GM12878 (cell line): ENCODE results near the gene ARHGEF33. TPM values are rescaled to one million over a fixed set of nuclear protein-coding genes. Genes with fewer than 3 reads are reported as not detected.

Source experiments
- ATAC-seq: fragments of 200-7000 bp; cut with Tn5 transposase; 3 replicates; pipeline ENCODE4 v1.9.1; 2020; ENCODE audit warnings: mild to moderate bottlenecking, moderate library complexity
- BruUV-seq: library from RNA; stranded (reverse); fragments of 400-500 nt; replicated peaks from 2 replicates; lab custom pipeline; 2021; lab: Mats Ljungman, UMichigan
- CTCF ChIA-PET: fragments of 300-600 bp; sonication (Branson Sonifier 250); formaldehyde crosslinking; extraction: SDS; loops from one replicate; lab custom pipeline; 2021; ENCODE audit warnings: inconsistent platforms; lab: Yijun Ruan, JAX
- POLR2A ChIA-PET: fragments of 350-600 bp; formaldehyde crosslinking; extraction: SDS; loops from one replicate; lab custom pipeline; 2021; ENCODE audit warnings: inconsistent platforms; lab: Charles Lee
- RAD21 ChIA-PET: fragments of 300-600 bp; sonication (Branson Sonifier 250); formaldehyde crosslinking; loops from one replicate; lab custom pipeline; 2023; ENCODE audit warnings: antibody characterized with exemption; ENCODE audit not compliant: unreplicated experiment; lab: Charles Lee
- SMC1A ChIA-PET: fragments of 300-600 bp; sonication (Branson Sonifier 250); formaldehyde crosslinking; loops from one replicate; lab custom pipeline; 2023; ENCODE audit not compliant: unreplicated experiment, uncharacterized antibody; lab: Charles Lee
- DNase-seq: peaks from one replicate; pipeline ENCODE4 v3.0.0-alpha.2; 2011; ENCODE audit warnings: low read depth, low spot score
- FAIRE-seq: peaks from 3 replicates; lab custom pipeline; 2011; peaks lifted over from hg19 to GRCh38; lab: Jason Lieb, UNC
- H2AFZ ChIP-seq: 2 replicates; pipeline ENCODE4 v1.6.0; 2011; ENCODE audit warnings: low read depth, low read length, control low read depth; ENCODE audit not compliant: control insufficient read depth
- H3K27ac ChIP-seq: 2 replicates; pipeline ENCODE4 v1.5.1; 2011; ENCODE audit warnings: control low read depth; ENCODE audit not compliant: control insufficient read depth, insufficient read depth
- H3K27me3 ChIP-seq, 2 experiments: replicated peaks in 1 of 2; 2 replicates each; pipeline versions ENCODE4 v1.6.0 to v1.6.1; 2011; ENCODE audit warnings: low read length in 1 of 2; ENCODE audit not compliant: control insufficient read depth in 2 of 2, insufficient read depth in 2 of 2
- H3K36me3 ChIP-seq, 2 experiments: 2 replicates each; pipeline ENCODE4 v1.5.1; 2011; ENCODE audit warnings: low read length in 1 of 2; ENCODE audit not compliant: control insufficient read depth in 2 of 2, insufficient read depth in 2 of 2
- H3K4me1 ChIP-seq: 2 replicates; pipeline ENCODE4 v1.6.1; 2011; ENCODE audit warnings: mild to moderate bottlenecking, low read length, moderate library complexity, mixed read lengths; ENCODE audit not compliant: control insufficient read depth, insufficient read depth
- H3K4me2 ChIP-seq: 2 replicates; pipeline ENCODE4 v1.6.0; 2011; ENCODE audit warnings: control low read depth; ENCODE audit not compliant: control insufficient read depth, insufficient read depth
- H3K4me3 ChIP-seq: fragments of 200-600 bp; sonication (generic); 2 replicates; pipeline ENCODE4 v1.5.1; 2016
- H3K79me2 ChIP-seq: 2 replicates; pipeline ENCODE4 v1.6.0; 2011; ENCODE audit warnings: low read length; ENCODE audit not compliant: control insufficient read depth, insufficient read depth
- H3K9ac ChIP-seq: 2 replicates; pipeline ENCODE4 v1.8.0; 2011; ENCODE audit warnings: low read length, control low read depth, mixed read lengths; ENCODE audit not compliant: control insufficient read depth, insufficient read depth
- H3K9me3 ChIP-seq: replicated peaks from 3 replicates; pipeline ENCODE4 v1.5.1; 2011; ENCODE audit warnings: mild to moderate bottlenecking, low read length; ENCODE audit not compliant: control insufficient read depth, insufficient read depth
- H4K20me1 ChIP-seq: 2 replicates; pipeline ENCODE4 v1.6.0; 2011; ENCODE audit not compliant: control insufficient read depth, insufficient read depth
- ASH2L ChIP-seq: fragments of 300-600, 200-600 bp; sonication (generic); IDR thresholded peaks from 2 replicates; pipeline ENCODE4 v1.6.1; 2017; ENCODE audit warnings: low read depth, mild to moderate bottlenecking, borderline replicate concordance
- ATF3 ChIP-seq: IDR thresholded peaks from 2 replicates; pipeline ENCODE4 v1.6.1; 2011; ENCODE audit warnings: low read depth, mild to moderate bottlenecking, low read length, moderate library complexity, borderline replicate concordance; ENCODE audit errors: extremely low read depth
- CEBPB ChIP-seq, 2 experiments: fragments of 150-350 bp in 1 of 2; IDR thresholded peaks; 2 replicates each; pipeline ENCODE4 v1.6.1; 2012 to 2014; ENCODE audit warnings: low read depth in 2 of 2, low read length in 2 of 2, borderline replicate concordance in 1 of 2, inconsistent platforms in 1 of 2
- CEBPZ ChIP-seq: fragments of 150-350 bp; IDR thresholded peaks from 2 replicates; pipeline ENCODE4 v1.6.1; 2016; ENCODE audit warnings: low read depth, low read length
- CHD2 ChIP-seq: IDR thresholded peaks from 2 replicates; pipeline ENCODE4 v1.6.1; 2011; ENCODE audit warnings: low read depth, low read length, improper control_type of control experiment, borderline replicate concordance
- NFYB ChIP-seq: IDR thresholded peaks from 2 replicates; pipeline ENCODE4 v1.6.1; 2011; ENCODE audit warnings: low read depth, mild to moderate bottlenecking, low read length, improper control_type of control experiment, moderate library complexity; ENCODE audit not compliant: insufficient read depth
- PBX3 ChIP-seq: IDR thresholded peaks from 2 replicates; pipeline ENCODE4 v1.6.1; 2011; ENCODE audit warnings: mild to moderate bottlenecking, low read depth, low read length, moderate library complexity; ENCODE audit not compliant: insufficient replicate concordance
- POLR2AphosphoS2 ChIP-seq: IDR thresholded peaks from 2 replicates; pipeline ENCODE4 v1.6.1; 2011; ENCODE audit warnings: low read depth, mild to moderate bottlenecking, low read length, improper control_type of control experiment, moderate library complexity
- RAD51 ChIP-seq: fragments of 450-650 bp; IDR thresholded peaks from 2 replicates; pipeline ENCODE4 v1.6.1; 2016; ENCODE audit warnings: moderate library complexity, mild to moderate bottlenecking, inconsistent platforms
- SIN3A ChIP-seq: IDR thresholded peaks from 2 replicates; pipeline ENCODE4 v1.6.1; 2012; ENCODE audit warnings: low read depth, low read length, improper control_type of control experiment
- SRF ChIP-seq, 2 experiments: IDR thresholded peaks; 2 replicates each; pipeline ENCODE4 v1.6.1; 2011; ENCODE audit warnings: low read depth in 2 of 2, low read length in 2 of 2, mild to moderate bottlenecking in 1 of 2, moderate library complexity in 1 of 2
- ZNF384 ChIP-seq: IDR thresholded peaks from 2 replicates; pipeline ENCODE4 v1.6.1; 2012; ENCODE audit warnings: low read depth, mild to moderate bottlenecking, low read length, improper control_type of control experiment, borderline replicate concordance
- ZNF687 ChIP-seq: fragments of 450-650 bp; IDR thresholded peaks from 2 replicates; pipeline ENCODE4 v1.6.1; 2017; ENCODE audit warnings: mild to moderate bottlenecking, moderate library complexity
- ZSCAN29 ChIP-seq: fragments of 450-650 bp; IDR thresholded peaks from 2 replicates; pipeline ENCODE4 v1.6.1; 2017; ENCODE audit warnings: mild to moderate bottlenecking, moderate library complexity
- WGBS: methylation state at CpG from one replicate; pipeline ENCODE4 v1.1.6; 2016; ENCODE audit warnings: low lambda C conversion rate; ENCODE audit not compliant: insufficient replicate concordance, insufficient coverage; ENCODE audit errors: missing lambda C conversion rate; 5-methylcytosine and 5-hydroxymethylcytosine counted together
- in situ Hi-C: fragments of 300-500 bp; cut with MboI; formaldehyde crosslinking; loops from 9 replicates; pipeline ENCODE4 v1.14.3; 2018; ENCODE audit warnings: mixed read lengths
- intact Hi-C: fragments of 100-400 bp; cut with micrococcal nuclease; formaldehyde crosslinking; loops from one replicate; pipeline ENCODE4 v1.14.2; 2022; ENCODE audit not compliant: unreplicated experiment
- polyA plus RNA-seq, 11 experiments: library from polyadenylated mRNA; depleted of rRNA in 4 of 11; unstranded in 6 of 11; stranded (reverse) in 5 of 11; fragments of >200 nt; fragmentation: Nextera tagmentation in 4 of 11; fragmentation: Illumina TruSeq in 1 of 11; extraction: Ambion mirVana in 4 of 11; extraction: Trizol in 1 of 11; gene quantifications; 1 replicate in 1 of 11; 2 replicates in 10 of 11; pipeline versions ENCODE4 v1.2.1 to v1.2.3, GENCODE V29; 2011 to 2016; ENCODE audit warnings: inconsistent platforms in 2 of 11, missing spikeins in 2 of 11, low read depth in 1 of 11
- total RNA-seq, 4 experiments: library from RNA; depleted of rRNA in 3 of 4; stranded (reverse); fragments of >200 nt in 3 of 4; fragmentation: Illumina TruSeq in 1 of 4; extraction: Trizol in 1 of 4; gene quantifications; 2 replicates each; pipeline versions ENCODE4 v1.2.1 to v1.2.3, GENCODE V29; 2013 to 2021

The ARHGEF33 gene
- total and polyA plus RNA-seq, 10 of the 15 experiments (the other 5 are each of a cell fraction or from before 2014, with no cell fraction given), result 0.01 to 0.08 (median 0.05) TPM; not detected in 4

- Histone ChIP-seq H4K20me1 (no peaks in the 10 kb centered on the region), H3K27me3 (no peaks in the 10 kb centered on the region; a peak in 1 of 4 replicates), H3K9me3 (no peaks in the 10 kb centered on the region), H3K27ac (no peak overlapping the region), H3K79me2 (no peaks in the 10 kb centered on the region), H3K4me2 (no peak overlapping the region), H3K9ac (no peak overlapping the region), H3K36me3 (no peaks in the 10 kb centered on the region), H3K4me1 (no peaks in the 10 kb centered on the region), H3K4me3 (no peak overlapping the region), H2AFZ (no peak overlapping the region)
- RAD21 ChIA-PET, result no interaction called here
- ATAC-seq (no peak), FAIRE-seq (no peak), DNase-seq (no peak)
- CTCF ChIA-PET, result interaction anchor here (0.6 to 1.8 kb wide), 2 partner anchors 12 to 356 kb away, joined by 3 to 5 read pairs; no protein-coding TSS in a partner anchor
- in situ Hi-C loops (no loop called here), intact Hi-C loops (no loop called here)
- no TSS peak for BruUV-seq
- SMC1A ChIA-PET, result interaction anchor here (0.6 to 0.7 kb wide), 3 partner anchors 10 to 294 kb away, joined by 3 read pairs; no protein-coding TSS in a partner anchor
- WGBS, result 32% methylated on average over 4 of the region's 4 CpGs
- POLR2A ChIA-PET, result interaction anchor here (0.6 kb wide), 1 partner anchor 190 kb away, joined by 3 read pairs; no protein-coding TSS in a partner anchor
- TF ChIP-seq PBX3 (no peak), CEBPZ (no peak), ZSCAN29 (no peak), CHD2 (no peak), ZNF687 (no peak), POLR2AphosphoS2 (no peak), CEBPB (IDR thresholded peaks at IDR 0.05; ENCODE audit: borderline replicate concordance in 1 of 2, low read depth in 2 of 2, low read length in 2 of 2) (no peak), ASH2L (no peak), SRF (IDR thresholded peaks at IDR 0.05; ENCODE audit: low read depth in 2 of 2, low read length in 2 of 2) (no peak), SIN3A (no peak), ATF3 (no peak), RAD51 (no peak), NFYB (no peak), ZNF384 (no peak)
These were observed 46.0 kb downstream of the ARHGEF33 start for GRCh38 chr2:38935568-38936172.
